Measurements from ENCODE around the gene UQCC3. TPM values are rescaled to one million over a fixed set of nuclear protein-coding genes. Genes with fewer than 3 reads are reported as not detected.
A peak's percentile ranks its signal among the peaks of the same experiment; 100 is the strongest.
"Not testable (repeated sequence)": the region's sequence is repeated elsewhere in the genome, so short reads cannot be mapped to it uniquely, and the experiment has no call there.

Gene UQCC3
- total RNA-seq, 1 donor from 2014 or later = 11.1 TPM

DNA sequence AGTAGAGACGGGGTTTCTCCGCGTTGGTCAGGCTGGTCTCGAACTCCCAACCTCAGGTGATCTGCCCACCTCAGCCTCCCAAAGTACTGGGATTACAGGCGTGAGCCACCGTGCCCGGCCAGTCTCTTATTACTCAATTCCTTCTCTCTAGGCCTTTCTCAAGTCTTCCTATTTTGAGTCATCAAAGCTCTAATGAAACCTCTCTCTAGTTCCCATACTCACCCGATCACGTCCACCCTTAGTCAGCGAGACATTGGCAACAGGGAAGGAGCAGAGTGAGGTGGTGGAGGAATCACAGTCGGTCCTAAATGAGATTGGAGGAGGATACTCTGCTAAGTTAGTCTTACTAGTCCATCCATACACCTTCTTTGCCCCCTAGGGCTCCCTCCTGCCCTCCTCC lies 30.8 kb downstream of the UQCC3 start:
- DNase-seq (ENCODE audit: low spot score) = no peak

DNA sequence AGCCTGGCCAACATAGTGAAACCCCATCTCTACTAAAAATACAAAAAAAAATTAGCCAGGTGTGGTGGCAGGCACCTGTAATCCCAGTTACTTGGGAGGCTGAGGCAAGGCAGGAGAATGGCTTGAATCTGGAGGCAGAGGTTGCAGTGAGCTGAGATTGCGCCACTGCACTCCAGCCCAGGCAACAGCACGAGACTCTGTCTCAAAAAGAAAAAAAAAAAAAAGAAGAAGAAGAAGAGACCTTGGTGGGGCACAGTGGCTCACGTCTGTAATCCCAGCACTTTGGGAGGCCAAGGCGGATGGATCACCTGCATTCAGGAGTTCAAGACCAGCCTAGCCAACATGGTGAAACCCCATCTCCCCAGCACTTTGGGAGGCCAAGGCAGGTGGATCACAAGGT lies 32.4 kb downstream of the UQCC3 start:
- not testable (repeated sequence) for DNase-seq (ENCODE audit: low spot score)

DNA sequence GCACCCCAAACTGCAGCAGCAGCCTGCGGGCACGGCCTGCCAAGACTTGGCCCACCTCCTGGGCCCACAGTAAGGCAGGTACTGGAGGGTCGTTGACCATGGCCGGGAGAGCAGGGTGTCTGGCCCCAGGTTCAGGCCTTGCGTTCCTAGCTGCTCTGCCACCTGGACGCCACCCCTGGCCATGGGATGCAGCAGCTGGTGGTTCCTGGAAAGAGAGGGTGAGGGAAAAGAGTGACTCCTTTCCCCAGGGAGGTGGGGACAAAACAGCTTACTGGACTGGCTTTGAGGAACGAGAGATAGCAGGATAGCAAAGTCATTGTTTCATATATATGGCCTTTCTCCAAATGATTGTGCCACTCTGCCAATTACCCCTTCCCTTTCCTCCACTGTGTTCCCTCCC lies 33.9 kb downstream of the UQCC3 start:
- DNase-seq (ENCODE audit: low spot score) = no peak

DNA sequence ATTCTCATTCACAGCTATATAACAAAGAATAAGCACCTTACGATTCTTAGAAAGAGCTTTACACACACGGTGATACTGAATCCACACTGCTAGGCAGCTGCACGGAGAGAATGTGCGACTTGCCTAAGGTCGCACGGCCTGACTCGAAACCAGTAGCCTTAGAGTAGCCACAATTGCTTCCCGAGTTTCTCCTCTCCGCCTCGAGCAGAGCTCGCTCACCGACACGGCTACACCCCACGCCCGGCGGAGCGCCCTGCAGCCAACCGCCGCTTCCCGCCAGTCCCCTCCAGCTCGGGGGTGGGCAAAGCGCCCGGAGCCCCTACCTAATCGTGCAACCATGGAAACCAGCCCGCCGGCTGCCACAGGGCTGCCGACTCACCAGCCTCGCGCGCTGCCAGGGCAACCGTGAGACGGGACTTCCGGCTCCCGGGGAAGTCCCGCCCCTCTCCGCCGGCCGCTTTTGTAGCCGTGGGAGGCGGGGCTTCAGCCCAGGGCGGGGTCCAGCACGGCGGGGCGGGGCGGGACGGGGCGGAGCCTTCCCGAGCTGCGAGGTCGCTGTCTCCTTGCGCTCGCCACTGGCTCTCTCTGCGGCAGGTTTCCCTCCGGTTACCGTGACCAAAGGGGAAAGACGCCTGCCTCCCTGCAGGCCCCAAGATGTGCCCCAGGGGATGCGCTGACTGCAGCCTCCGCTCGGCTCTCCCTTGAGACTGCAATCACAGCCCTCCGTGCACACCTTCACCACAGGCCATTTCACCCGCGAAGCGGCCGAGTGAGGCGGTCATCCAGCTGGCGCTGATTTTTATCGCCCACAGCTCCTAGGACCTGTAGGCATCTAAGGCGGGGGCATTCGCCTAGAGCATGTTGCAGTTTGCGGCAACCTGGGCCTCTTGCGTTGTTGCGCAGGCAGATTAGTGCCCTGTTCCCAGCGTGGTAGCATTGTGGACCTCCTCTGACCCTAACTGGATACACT lies 34.7 kb downstream of the UQCC3 start:
- DNase-seq (ENCODE audit: low spot score) = peak; percentile 94

DNA sequence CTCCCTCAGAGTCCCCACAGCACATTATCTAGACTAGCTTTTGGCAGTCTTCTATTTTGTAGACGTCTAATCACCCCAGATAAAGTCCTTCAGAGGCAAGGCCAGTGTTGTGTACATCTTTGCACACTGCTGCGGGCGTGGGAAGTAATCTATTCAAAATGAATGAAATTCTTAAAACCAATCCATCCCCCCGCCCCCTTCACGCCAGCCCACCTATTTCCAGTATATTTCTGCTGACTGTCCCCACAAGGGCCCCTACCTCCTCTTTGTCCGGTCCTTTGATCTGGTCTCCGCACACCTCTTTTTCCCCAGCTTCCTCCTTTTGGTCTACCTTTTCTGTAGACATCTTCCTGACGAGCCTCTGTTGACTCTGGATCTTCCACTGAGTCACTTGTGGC lies 35.4 kb downstream of the UQCC3 start:
- DNase-seq (ENCODE audit: low spot score) = no peak

DNA sequence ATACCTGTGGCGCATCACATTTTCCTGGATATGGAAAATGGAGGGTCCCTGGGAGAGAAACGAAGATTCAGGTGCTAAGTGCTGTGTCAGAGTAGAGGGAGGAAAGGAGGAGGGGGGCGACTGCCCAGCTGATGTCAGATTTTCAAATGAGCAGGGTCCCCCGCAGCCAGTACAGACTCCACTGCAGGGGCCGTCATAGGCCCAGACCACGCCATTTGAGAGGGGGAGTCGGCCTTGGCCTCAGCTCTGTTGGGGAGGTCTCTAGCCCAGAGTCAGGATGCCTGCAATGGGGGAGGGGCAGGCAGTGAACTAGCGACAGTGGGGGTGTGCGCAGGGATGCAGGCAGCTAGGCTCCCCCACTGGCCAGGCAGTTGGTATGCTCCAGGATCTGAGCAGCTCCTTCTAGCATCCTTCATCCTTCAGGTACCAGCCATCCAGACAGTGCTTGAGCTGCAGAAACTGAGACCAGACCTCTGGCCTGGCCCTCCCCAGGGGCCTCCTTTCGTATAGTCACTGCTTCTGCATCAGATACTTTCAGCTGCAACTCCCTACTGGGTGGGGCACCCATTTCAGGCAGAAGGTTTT lies 35.9 kb downstream of the UQCC3 start, which contains the start of the genes BSCL2 and GNG3:
Gene BSCL2, minus strand, starts transcription at position 148 of the 585 bp plus-strand sequence. CDS start 229 bp downstream, outside the sequence.
Gene GNG3, plus strand, starts transcription at position 400 of the 585 bp plus-strand sequence. CDS start 620 bp downstream, outside the sequence.
- DNase-seq (ENCODE audit: low spot score) = no peak

DNA sequence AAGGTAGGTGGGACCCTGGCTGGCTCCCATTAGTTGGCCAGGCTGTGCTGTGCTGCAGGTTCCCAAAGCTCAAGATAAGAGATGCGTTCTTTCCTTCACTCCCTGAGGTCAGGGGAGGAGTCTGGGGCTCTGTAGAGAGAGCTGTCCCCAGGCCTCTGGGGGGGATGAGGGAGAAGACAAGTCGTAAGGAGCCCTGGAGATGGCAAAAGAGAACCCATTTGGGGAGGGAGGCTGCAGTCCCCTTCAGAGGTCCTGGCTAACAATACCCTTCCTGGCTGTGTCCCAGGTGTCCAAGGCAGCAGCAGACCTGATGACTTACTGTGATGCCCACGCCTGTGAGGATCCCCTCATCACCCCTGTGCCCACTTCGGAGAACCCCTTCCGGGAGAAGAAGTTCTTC lies 36.9 kb downstream of the UQCC3 start:
- no peak for DNase-seq (ENCODE audit: low spot score)

DNA sequence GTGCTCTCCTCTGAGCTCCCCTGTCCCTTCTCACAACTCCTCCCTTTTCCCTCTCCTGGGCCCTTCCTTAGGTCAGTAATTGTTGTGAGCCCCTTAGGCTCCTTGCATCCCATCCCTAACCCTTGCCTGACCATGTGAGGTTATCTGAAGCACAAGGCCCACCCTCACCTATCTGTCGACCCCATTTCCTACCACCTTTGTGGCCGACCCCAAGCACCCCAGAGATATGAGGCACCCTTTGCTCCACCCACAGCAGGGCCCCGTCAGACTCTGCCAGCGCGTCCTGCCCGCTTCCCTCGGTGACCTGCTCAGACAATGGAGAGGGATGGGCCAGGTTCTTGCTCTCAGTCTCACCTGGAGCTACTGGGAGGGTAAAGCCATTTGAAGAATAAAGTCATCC lies 37.3 kb downstream of the UQCC3 start:
- DNase-seq (ENCODE audit: low spot score) = peak; percentile 54

DNA sequence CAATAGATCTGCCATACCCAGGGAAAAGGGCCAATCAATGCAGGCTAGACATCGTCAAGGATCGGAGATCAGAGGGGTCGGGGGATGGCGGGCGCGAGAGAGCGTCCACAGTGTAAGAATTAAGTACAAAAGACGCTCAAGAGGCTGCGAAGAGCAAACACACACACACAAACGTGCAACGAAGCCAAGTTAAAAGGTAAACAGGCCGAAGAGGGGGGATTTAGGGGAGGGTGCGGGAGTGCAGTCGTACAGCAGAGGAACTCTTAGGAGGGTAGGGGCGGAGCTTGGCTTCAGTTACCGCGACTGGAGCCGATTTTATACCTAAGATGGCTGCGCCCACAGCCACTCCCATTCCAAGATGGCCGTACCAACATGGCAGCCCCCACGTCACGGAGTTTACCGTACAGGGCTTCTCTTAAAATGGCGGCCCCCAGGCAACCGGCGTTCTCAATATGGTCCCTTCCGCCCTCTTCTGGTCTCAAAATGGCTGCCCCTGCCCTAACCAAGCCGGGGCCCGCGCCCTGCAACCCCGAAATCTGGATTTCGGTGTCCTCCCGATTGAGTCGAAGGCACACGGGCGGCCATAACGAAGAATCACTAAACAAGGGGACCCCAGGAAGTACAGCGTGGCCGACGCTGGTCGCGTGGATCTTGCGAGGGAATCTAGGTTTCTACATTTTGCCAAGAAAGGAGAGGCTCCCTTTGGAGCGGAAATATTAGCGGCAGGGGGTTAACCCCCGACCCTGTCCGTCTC lies 38.0 kb downstream of the UQCC3 start:
- DNase-seq (ENCODE audit: low spot score) = peak; percentile 98

DNA sequence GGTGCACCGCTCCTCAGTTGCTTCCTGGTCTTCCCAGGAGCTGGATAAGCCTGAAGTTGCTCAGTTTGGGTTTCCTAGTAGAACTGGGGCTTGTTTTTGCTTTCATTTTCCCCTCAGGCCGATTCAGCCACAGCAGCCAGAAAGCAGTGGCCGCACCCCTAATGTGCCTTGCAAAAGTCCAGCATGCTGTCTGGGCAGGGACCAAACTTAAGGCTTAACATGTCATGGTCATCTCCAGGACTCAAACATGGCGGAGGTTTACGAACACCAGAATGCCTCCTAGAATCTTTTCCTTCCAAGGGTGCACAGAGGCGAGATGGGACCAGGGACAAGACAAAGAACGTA lies 38.5 kb downstream of the UQCC3 start:
- DNase-seq (ENCODE audit: low spot score) = no peak

DNA sequence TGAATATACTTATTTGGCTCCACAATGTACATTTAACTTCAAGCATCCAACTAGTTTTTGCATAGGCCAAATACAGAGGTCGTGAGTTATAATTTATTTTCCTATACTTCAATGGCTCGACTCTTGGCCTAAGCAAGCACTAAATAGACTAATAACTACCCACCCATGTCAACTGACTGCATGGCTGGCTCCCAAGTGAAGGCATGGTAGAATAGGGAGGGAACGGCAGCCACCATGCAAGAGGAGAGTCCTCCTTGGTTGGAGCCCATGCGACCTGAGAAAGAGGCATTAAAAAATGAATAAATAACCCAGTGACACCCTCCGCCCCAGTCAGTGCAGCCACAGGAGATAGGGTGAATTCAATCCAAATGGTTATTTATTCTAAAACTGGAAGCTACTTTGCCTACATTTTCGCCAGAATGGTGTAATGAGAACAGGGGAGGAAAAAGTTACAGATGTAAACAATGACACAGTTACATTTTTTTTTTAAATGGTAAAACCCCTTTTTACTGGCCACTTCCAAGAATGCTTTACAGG lies 40.9 kb downstream of the UQCC3 start:
- DNase-seq (ENCODE audit: low spot score) = no peak

DNA sequence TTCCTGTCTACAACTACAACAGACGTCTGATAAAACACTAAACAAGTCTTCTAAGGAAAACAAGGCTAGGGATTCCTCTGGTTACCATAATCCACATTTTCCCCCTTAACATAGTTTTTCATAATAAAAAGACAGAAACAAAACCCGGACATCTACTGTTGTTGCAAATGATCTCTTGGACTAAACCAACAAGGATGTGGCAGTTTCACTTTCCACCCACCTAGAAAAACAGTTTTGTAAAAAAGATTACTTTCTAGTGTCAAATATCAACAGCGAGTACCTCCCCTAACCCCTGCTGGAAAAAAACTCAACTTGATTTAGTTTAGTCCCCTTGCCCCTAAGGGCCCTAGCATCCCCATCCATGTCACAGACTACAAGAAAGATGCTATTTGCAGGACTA lies 41.4 kb downstream of the UQCC3 start:
- no peak for DNase-seq (ENCODE audit: low spot score)

DNA sequence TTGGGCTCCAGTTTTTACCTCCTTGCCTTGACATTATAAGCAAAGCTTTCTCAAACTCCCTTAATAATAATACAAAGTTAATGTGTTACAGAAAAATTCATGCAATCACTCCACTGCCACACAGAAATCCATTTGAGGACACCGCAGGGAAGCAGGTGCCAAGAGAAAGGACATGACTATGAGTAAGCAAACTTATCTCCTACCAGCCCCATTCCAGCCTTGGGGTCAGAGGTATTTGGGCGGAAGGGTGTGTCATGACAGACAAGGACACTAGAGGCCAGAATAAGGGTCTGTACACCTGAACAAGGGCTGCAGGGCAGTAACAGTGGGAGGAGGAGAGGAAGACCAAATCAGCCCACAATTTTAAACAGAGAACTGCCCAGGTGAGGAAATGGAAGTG lies 41.9 kb downstream of the UQCC3 start:
- DNase-seq (ENCODE audit: low spot score) = peak; percentile 81

DNA sequence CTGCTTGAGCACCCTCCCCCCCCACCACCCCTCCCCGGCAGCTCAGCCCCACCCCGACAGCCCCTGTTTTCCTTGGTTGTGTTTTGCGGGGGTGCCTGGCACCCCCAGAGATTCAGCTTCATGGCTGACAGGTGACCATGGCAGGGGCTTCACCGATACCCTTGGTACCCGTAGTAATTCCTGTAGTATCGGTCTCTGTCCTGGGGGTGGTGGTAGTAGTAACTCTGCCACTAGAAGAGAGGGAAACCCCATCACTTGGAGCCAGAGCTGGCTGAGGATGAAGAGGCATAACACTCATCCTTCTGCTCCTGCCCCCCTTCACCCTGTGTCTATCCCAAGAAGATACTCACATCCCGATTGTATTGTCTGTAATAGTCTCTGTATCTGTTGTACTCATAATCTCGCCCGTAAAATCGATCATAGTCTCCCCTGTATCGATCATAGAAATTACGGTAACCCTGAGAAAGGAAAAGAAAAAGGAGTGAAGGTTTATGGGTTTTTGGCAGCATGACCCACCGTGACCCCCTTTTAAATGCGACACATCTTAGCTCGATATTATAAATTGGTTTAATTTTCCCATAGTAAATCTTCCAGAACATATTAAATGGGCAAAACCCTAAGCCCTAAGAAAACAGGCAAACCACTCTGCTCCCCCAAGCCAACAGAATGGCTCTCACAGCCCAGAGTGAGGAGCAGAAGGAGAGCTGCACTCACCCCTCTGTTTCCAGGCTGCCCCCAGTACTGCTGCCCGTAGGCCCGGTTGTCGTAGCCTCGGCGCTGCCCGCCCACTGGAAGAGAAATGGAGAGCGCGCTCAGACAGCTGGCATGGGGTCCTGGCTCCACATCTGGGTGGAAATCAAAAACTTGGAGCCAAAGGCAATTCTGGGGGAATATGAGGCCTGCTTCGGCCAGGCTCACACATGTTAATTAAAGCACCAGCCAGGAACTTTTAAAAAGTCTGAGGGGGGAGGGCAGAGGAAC lies 44.0 kb downstream of the UQCC3 start:
- no peak for DNase-seq (ENCODE audit: low spot score)

DNA sequence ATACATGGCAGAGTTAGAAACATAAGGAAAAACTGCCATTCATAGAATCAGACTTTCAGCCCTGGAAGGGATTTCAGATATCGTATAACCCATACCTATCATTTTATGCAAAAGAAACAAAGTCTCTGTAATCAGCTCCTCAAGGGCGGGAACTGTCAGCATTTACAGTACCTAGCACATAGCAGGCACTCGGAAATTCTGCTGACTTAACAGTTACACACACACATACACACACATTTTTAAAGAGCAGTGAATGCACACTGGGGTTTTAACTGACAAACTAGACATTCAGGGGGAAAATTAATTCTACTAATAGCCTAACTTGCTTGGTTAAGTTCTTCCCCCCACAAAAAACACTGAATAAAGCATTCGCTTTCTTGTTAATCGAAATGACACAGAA lies 44.7 kb downstream of the UQCC3 start:
- no peak for DNase-seq (ENCODE audit: low spot score)

DNA sequence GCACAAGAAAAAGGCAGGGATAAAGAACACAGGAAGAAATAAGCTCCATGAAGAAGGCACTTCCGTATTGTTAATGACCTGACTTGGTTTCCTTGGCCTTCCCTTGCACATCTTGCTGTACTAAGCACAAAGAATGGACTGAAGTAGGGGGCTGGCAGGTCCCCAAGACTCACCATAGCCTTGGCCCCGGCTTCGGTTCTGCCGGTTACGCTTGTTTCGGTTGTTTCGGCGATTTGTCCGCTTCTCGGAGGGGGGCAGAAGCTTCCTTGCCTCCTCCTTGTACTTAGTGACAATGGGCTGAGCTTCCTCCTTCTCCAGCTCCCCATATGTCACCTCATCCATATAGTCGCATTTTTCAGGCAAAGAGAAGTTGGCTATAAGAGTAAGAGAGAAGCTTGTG lies 45.3 kb downstream of the UQCC3 start:
- DNase-seq (ENCODE audit: low spot score) = no peak

DNA sequence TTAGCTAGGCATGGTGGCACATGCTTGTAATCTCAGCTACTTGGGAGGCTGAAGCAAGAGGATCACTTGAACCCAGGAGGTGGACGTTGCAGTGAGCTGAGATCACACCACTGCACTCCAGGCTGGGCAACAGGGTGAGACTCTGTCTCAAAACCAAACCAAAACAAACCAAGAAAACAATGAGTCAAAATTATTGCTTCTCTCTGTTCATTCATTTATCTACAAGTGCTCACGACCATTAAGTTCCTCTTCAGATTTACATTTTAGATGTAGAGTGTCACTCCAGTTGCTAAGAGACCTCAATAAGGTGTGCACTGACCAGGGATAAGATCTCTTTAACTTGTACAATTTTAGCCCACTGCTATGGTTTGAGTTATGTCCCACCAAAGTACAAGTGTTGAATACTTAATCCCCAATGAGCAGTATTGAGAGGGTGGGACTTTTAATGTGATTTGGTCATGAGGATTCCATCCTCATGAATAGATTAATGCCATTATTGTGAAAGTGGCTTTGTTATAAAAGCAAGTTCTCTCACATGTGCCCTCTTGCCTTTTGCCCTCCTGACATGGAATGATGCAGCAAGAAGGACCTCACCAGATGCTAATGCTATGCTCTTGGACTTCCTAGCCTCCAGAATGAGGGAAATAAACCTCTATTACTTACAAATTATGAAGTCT lies 48.0 kb downstream of the UQCC3 start:
- no peak for DNase-seq (ENCODE audit: low spot score)

DNA sequence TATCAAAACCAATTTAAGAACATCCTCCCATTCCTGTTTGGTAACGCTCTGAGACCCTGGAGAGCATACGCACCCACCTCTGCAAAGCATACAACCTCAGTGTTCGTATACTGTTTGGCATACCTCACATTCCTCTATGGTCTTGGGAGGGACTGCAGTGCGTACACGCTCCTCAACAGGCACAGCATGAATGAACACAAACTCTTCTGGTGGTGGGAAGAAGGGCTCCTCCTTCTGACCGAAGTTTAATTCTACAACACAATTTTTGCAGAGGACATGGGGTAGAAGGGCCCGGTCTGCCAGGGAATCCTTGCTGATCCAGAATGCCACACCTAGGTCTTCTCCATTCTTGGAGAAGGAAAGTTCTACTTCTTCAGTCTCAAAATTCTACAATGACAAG lies 50.5 kb downstream of the UQCC3 start:
- no peak for DNase-seq (ENCODE audit: low spot score)

Measured in mucosa of gallbladder (tissue), 1 donor.